DND-41 (cell line): ENCODE measurements around the gene CDC16.
"Not testable (repeated sequence)": the region's sequence is repeated elsewhere in the genome, so short reads cannot be mapped to it uniquely, and the experiment has no call there.

Experiments used
- CTCF ChIP-seq: IDR thresholded peaks from 2 replicates; pipeline ENCODE4 v1.5.1; 2012; ENCODE audit warnings: borderline replicate concordance, low read length, moderate library complexity, mild to moderate bottlenecking; ENCODE audit not compliant: poor library complexity, severe bottlenecking; ENCODE audit errors: extremely low read depth
- EZH2 ChIP-seq: IDR thresholded peaks from 3 replicates; pipeline ENCODE4 v1.6.1; 2012; ENCODE audit warnings: borderline replicate concordance, low read depth, mild to moderate bottlenecking, moderate library complexity, low read length, inconsistent platforms; ENCODE audit not compliant: severe bottlenecking

- not testable (repeated sequence) for TF ChIP-seq CTCF, EZH2
These were observed 29.6 kb downstream of the CDC16 start for GRCh38 chr13:114264313-114264712.
